ENCODE results near the gene DTNB. TPM values are rescaled to one million over a fixed set of nuclear protein-coding genes. Genes with fewer than 3 reads are reported as not detected.
"Not testable (repeated sequence)": the region's sequence is repeated elsewhere in the genome, so short reads cannot be mapped to it uniquely, and the experiment has no call there.

DTNB gene
- 10 to 100 TPM; 20.8 to 25.1 TPM for total RNA-seq

DNA sequence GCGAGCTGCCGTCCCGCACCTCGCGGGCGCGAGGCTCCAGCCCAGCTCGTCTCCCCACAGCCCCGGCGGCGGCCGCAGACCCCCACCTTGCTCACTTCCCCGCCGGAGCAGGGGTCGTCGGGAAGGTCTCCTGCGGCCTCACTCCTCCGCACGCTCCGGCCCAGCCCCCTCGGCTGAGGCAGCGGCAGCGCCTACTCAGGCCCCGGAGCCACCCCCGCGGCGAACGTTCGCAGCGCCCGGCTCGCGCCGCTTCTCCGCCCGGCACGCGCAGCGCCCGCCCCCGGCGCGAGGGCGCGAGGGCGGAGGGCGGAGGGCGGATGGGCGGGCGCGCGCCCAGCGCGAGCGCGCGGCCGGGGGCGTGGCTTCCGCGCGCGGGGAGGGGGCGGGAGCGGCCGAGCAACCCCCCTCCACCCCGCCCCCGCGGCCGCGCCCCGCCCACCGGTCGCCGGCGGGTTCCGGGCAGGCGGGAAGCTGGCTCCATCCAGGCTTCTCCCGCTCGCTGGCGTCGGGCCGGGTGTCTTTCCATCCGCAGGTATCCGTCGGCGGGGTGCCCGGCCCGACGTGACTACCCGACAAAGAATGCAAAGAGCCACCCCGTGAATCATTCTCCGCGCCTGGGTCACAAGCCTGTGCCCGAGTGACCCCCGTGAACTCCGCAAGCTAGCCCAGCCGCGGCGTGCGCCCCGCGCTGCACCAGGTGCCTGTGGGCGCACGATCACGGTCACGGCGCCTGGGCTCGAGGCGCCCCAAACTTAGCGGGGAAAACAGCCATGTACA lies at the start of gene DTNB:
Gene DTNB, minus strand, starts transcription at position 278 of the 777 bp plus-strand sequence. CDS start 20,917 bp downstream, outside the sequence.
- peak; percentile 85 for DNase-seq
- ChIA-PET POLR2A (interaction anchor here (0.6 to 1.2 kb wide), 5 partner anchors 11 to 360 kb away, joined by 3 to 5 read pairs (median 4); partner anchors contain the start of gene RAB10), CTCF (interaction anchor here (1.4 to 2.4 kb wide), 3 partner anchors 27 to 205 kb away, joined by 3 to 10 read pairs (median 10); partner anchors contain the start of gene ASXL2)
- Mint-ChIP-seq H3K27me3 (no peaks in the 10 kb centered on the region), H3K27ac (peak within 1 kb of the TSS; percentile 62), H3K9me3 (no peaks in the 10 kb centered on the region), H3K4me1 (ENCODE audit: low read depth) (peaks cover 27% of the 10 kb centered on the region), H3K4me3 (peak within 1 kb of the TSS; percentile 80), H3K36me3 (no peaks in the 10 kb centered on the region)
- intact Hi-C loops (cut with micrococcal nuclease): loop anchor here (2.0 to 10.0 kb wide), 3 partner anchors 205 to 879 kb away; partner anchors contain the start of genes ASXL2, CENPO, PTRHD1 and RAB10

DNA sequence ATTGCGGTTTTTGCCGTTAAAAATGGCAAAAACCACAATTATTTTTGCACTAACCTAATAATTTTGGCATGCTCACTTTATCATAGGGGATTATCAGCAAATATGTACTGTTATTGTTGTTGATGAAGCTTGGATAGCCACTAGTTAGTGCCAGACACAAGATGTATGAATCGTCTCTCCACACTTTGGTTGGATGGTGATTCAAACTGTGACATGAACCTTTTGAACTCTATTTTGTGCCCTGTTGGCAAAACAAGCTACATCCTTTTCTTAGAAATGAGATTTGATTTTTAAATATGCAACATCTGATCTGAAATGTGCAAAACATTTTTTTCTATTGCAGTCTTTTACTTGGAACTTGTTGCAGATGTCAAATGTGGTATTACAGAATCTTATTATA lies 48.8 kb upstream of the DTNB start:
- POLR2A ChIA-PET: no interaction called here
- no peak overlapping the region for H3K4me3 Mint-ChIP-seq
- peaks cover 5% of the 10 kb centered on the region for H3K27me3 Mint-ChIP-seq
- intact Hi-C loops (cut with micrococcal nuclease): no loop called here
- no peak overlapping the region for H3K27ac Mint-ChIP-seq
- DNase-seq: no peak
- no peaks in the 10 kb centered on the region for H3K36me3 Mint-ChIP-seq
- H3K9me3 Mint-ChIP-seq: no peaks in the 10 kb centered on the region
- CTCF ChIA-PET: no interaction called here
- H3K4me1 Mint-ChIP-seq (ENCODE audit: low read depth): peaks cover 8% of the 10 kb centered on the region

DNA sequence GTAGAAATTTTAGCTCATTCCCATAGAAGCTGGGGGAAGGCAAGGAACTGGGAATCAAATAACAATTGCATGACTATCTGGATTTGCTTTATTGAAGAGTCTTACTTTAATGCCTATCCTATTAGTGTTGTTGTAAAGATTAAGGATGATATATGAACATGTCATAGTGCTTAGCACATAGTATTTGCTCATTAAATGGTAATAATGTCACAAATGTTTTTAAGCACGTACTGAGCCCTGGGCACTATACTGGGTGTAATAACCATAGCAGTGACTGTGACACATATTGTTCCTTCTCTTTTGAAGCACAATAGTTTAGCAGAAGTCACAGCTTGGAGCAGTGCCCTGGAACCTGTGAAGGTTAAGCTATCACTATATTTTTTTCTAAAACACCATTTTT lies 47.2 kb upstream of the DTNB start:
- Mint-ChIP-seq H3K4me3 (no peak overlapping the region), H3K27ac (no peak overlapping the region), H3K4me1 (ENCODE audit: low read depth) (peaks cover 5% of the 10 kb centered on the region), H3K9me3 (no peaks in the 10 kb centered on the region), H3K27me3 (peaks cover 5% of the 10 kb centered on the region), H3K36me3 (no peaks in the 10 kb centered on the region)
- DNase-seq: no peak
- CTCF ChIA-PET: interaction anchor here (1.2 to 1.7 kb wide), 2 partner anchors 14 to 114 kb away, joined by 4 to 5 read pairs; no protein-coding TSS in a partner anchor
- intact Hi-C loops (cut with micrococcal nuclease): no loop called here
- POLR2A ChIA-PET: no interaction called here

DNA sequence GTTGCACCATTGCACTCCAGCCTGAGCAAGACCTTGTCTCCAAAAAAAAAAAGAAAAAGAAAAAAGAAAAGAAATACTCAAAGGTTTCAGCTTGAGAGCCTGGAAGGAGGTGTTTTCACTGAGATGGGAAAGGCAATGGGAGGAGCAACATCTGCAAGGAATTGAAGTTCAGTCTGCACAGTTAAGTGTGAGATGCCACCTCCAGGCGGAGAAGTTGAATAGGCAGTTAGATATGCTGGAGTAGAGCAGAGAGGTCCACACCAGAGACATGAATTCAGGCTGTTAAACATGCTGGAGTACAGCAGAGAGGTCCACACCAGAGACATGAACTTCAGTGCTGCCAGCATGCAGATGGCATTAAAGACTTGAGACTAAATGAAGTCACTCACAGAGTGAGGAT lies 41.4 kb upstream of the DTNB start:
- POLR2A ChIA-PET: no interaction called here
- no peak for DNase-seq
- H3K36me3 Mint-ChIP-seq: no peaks in the 10 kb centered on the region
- no peak overlapping the region for H3K4me3 Mint-ChIP-seq
- CTCF ChIA-PET: interaction anchor here (1.3 kb wide), 1 partner anchor 15 kb away, joined by 5 read pairs; no protein-coding TSS in a partner anchor
- peaks cover 22% of the 10 kb centered on the region for H3K4me1 Mint-ChIP-seq (ENCODE audit: low read depth)
- peaks cover 8% of the 10 kb centered on the region for H3K27me3 Mint-ChIP-seq
- intact Hi-C loops (cut with micrococcal nuclease): no loop called here
- no peaks in the 10 kb centered on the region for H3K9me3 Mint-ChIP-seq
- no peak overlapping the region for H3K27ac Mint-ChIP-seq

DNA sequence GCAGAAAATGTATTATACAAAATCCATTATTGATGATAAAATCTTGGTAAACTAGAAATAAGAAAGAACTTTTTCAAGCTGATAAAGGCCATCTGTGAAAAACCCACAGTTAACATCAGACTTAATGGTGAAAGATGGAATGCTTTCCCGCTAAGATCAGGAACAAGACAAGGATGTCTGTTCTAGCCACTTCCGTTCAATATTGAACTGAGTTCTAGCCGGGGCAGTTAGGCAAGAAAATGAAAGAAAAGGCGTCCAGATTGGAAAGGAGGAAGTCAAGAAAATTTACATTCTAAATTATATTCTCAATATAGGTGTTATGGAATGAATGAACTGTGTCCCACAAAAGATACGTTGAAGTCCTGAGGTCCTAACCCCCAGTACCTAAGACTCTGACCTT lies 39.1 kb upstream of the DTNB start:
- POLR2A ChIA-PET: no interaction called here
- peaks cover 16% of the 10 kb centered on the region for H3K27me3 Mint-ChIP-seq

DNA sequence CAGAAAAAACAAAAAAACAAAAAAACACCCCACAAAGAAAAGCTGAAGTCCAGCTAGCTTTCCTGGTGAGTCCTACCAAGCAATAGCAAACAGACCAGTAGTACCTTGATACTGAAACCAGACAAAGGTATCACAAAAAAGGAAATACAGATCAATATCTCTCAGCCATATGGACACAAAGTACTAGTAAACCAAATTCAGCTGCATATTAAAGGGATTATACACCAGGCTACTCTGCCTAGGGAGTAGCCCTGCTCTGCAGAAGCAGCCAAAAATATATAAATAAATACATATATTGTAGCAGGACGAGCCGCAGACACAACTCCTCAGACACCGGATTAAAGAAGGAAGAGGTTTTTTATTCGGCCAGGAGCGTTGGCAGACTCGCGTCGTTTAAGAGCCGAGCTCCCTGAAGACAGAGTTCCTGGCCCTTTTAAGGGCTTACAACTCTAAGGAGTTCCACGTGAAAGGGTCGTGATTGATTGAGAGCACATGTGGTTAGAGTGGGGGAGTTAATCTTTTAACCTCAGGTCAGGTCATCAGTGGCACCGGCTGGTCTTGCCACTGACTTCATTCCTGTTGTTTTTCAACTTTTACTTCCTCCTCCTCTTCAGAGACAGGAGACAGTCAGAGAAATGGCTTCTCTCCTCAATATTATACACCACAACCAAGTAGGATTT lies 38.4 kb upstream of the DTNB start:
- peaks cover 16% of the 10 kb centered on the region for H3K27me3 Mint-ChIP-seq
- DNase-seq: no peak
- no peak overlapping the region for H3K27ac Mint-ChIP-seq
- CTCF ChIA-PET: interaction anchor here (1.7 kb wide), 1 partner anchor 105 kb away, joined by 5 read pairs; no protein-coding TSS in a partner anchor
- no peaks in the 10 kb centered on the region for H3K9me3 Mint-ChIP-seq
- POLR2A ChIA-PET: no interaction called here
- intact Hi-C loops (cut with micrococcal nuclease): no loop called here
- H3K4me3 Mint-ChIP-seq: no peak overlapping the region
- peaks cover 17% of the 10 kb centered on the region for H3K4me1 Mint-ChIP-seq (ENCODE audit: low read depth)
- no peaks in the 10 kb centered on the region for H3K36me3 Mint-ChIP-seq

More for the DNA sequence above, 39.1 kb upstream of the DTNB start:
- CTCF ChIA-PET: interaction anchor here (1.3 kb wide), 1 partner anchor 105 kb away, joined by 3 read pairs; no protein-coding TSS in a partner anchor
- no peaks in the 10 kb centered on the region for H3K9me3 Mint-ChIP-seq
- peaks cover 17% of the 10 kb centered on the region for H3K4me1 Mint-ChIP-seq (ENCODE audit: low read depth)
- no peaks in the 10 kb centered on the region for H3K36me3 Mint-ChIP-seq
- no peak overlapping the region for H3K27ac Mint-ChIP-seq
- H3K4me3 Mint-ChIP-seq: no peak overlapping the region
- no peak for DNase-seq
- intact Hi-C loops (cut with micrococcal nuclease): no loop called here

DNA sequence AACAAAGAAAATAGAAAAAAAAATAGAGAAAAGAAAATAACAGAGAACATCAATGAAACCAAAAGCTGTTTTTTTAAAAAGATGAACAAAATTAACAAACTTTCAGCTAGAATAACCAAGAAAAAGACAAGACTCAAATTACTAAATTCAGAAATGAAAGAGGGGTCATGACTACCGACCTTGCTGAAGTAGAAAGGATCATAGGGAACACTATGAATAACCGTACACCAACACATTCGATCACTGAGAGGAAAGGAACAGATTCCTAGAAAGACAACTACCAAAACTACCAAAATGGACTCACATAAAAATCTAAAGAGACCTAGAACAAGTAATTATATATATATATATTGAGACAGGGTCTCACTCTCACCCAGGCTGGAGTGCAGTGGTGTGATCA lies 37.4 kb upstream of the DTNB start:
- H3K27ac Mint-ChIP-seq: no peak overlapping the region
- no peak for DNase-seq
- H3K27me3 Mint-ChIP-seq: peaks cover 16% of the 10 kb centered on the region
- POLR2A ChIA-PET: interaction anchor here (0.7 kb wide), 1 partner anchor 560 kb away, joined by 3 read pairs; no protein-coding TSS in a partner anchor
- CTCF ChIA-PET: interaction anchor here (1.7 to 1.9 kb wide), 2 partner anchors 10 to 104 kb away, joined by 5 to 13 read pairs; no protein-coding TSS in a partner anchor
- H3K4me3 Mint-ChIP-seq: no peak overlapping the region
- H3K4me1 Mint-ChIP-seq (ENCODE audit: low read depth): peaks cover 17% of the 10 kb centered on the region
- no peaks in the 10 kb centered on the region for H3K9me3 Mint-ChIP-seq
- intact Hi-C loops (cut with micrococcal nuclease): no loop called here
- no peaks in the 10 kb centered on the region for H3K36me3 Mint-ChIP-seq

DNA sequence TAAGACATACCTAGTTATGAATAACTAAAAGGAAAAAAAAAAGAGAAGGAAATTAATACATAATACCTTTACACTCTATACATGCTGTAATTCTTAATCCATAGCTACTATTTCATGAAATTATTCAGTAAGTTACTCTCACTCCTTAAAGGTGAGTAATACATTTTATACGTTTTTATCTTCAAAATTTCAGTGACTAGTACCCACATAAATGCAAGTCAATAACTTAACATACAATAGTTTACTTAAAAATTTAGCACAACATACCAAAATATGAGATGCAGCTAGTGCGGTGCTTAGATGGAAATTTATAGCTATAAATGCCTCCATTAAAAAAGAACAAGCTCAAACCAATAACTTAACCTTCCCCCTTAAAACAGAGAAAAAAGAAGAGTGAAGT lies 36.0 kb upstream of the DTNB start:
- DNase-seq: no peak
- H3K27ac Mint-ChIP-seq: no peak overlapping the region
- H3K4me1 Mint-ChIP-seq (ENCODE audit: low read depth): peaks cover 17% of the 10 kb centered on the region
- intact Hi-C loops (cut with micrococcal nuclease): no loop called here
- CTCF ChIA-PET: interaction anchor here (1.7 to 1.9 kb wide), 3 partner anchors 9 to 103 kb away, joined by 5 to 13 read pairs (median 6); no protein-coding TSS in a partner anchor
- no peaks in the 10 kb centered on the region for H3K36me3 Mint-ChIP-seq
- H3K4me3 Mint-ChIP-seq: no peak overlapping the region
- H3K9me3 Mint-ChIP-seq: no peaks in the 10 kb centered on the region
- POLR2A ChIA-PET: no interaction called here
- peaks cover 16% of the 10 kb centered on the region for H3K27me3 Mint-ChIP-seq

GRCh38 chr2:25707927-25708590 lies 34.7 kb upstream of the DTNB start:
- POLR2A ChIA-PET: no interaction called here
- CTCF ChIA-PET: interaction anchor here (0.6 to 1.9 kb wide), 4 partner anchors 9 to 436 kb away, joined by 3 to 6 read pairs (median 4); no protein-coding TSS in a partner anchor

GRCh38 chr2:25705575-25705974 lies 32.2 kb upstream of the DTNB start:
- H3K36me3 Mint-ChIP-seq; POLR2A ChIA-PET; H3K9me3 Mint-ChIP-seq; DNase-seq; H3K4me1 Mint-ChIP-seq (ENCODE audit: low read depth); intact Hi-C loops (cut with micrococcal nuclease); CTCF ChIA-PET; H3K27ac Mint-ChIP-seq; H3K4me3 Mint-ChIP-seq: not testable (repeated sequence)
- H3K27me3 Mint-ChIP-seq: peaks cover 12% of the 10 kb centered on the region

More at GRCh38 chr2:25707927-25708590, 34.7 kb upstream of the DTNB start:
- Mint-ChIP-seq H3K4me3 (no peak overlapping the region), H3K4me1 (ENCODE audit: low read depth) (peaks cover 17% of the 10 kb centered on the region), H3K27me3 (peaks cover 16% of the 10 kb centered on the region), H3K27ac (no peak overlapping the region), H3K36me3 (no peaks in the 10 kb centered on the region), H3K9me3 (no peaks in the 10 kb centered on the region)
- no peak for DNase-seq
- intact Hi-C loops (cut with micrococcal nuclease): no loop called here

GRCh38 chr2:25701801-25702200 lies 28.4 kb upstream of the DTNB start:
- Mint-ChIP-seq H3K27ac (no peak overlapping the region), H3K36me3 (no peaks in the 10 kb centered on the region), H3K27me3 (no peaks in the 10 kb centered on the region), H3K4me3 (no peak overlapping the region), H3K4me1 (ENCODE audit: low read depth) (peaks cover 4% of the 10 kb centered on the region), H3K9me3 (no peaks in the 10 kb centered on the region)
- intact Hi-C loops (cut with micrococcal nuclease): no loop called here
- ChIA-PET POLR2A (no interaction called here), CTCF (interaction anchor here (0.6 to 5.2 kb wide), 7 partner anchors 8 to 94 kb away, joined by 3 to 132 read pairs (median 13); partner anchors contain the start of gene DTNB)
- no peak for DNase-seq
